Activated gamma-delta T cell treated with anti-CD3 and anti-CD28 coated beads, Interleukin-2, amount 50 U/mL, for 16 hours (primary cell): Measurements from ENCODE around the gene NHLRC4.
A peak's percentile ranks its signal among the peaks of the same experiment; 100 is the strongest.

Source experiments
- DNase-seq: peaks from one replicate; pipeline ENCODE4 v3.0.0-alpha.2; 2020; ENCODE audit warnings: low read depth

The NHLRC4 gene

GRCh38 chr16:565419-566330 is 1.1 kb upstream of the NHLRC4 start:
- DNase-seq = no peak

DNA sequence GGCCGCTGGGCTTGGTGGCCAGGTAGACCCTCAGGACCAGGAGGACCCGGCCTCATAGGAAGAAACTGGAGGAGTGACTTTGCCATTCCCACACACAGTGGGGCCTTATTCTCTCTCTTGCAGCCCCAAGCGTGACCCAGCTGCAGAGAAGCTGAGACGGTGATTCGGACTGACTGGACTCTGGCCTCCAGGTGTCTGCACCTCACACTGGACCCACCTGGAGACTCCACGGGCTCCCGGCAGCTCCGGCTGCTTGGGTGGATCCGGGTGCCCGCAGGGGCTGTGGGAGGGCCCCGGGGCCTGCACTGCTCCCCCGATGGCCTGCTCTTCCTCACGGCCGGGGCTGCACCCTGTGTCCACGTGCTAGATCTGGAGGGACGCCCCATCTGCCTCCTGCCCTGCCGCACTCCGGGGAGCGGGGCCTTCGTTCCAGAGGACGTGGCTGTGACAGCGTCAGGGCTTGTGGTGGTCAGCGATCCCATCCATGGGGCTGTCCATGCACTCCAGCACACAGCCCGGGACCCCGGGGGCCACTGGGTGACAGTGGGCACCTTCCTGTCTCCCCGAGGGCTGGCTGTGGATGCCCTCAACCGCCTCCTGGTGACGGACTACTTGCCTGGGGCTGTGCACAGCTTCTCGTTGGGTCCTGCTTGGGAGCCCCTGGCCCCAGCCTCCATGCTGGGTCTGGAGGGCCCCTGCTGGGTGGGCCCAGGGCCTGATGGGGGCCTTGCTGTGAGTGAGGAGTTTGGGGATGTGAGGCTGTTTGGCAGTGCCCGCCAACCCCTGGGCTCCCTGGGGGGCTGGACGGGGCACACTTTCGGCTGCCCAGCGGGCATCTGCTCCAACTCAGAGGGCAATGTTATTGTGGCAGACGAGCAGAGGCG is 810 bp downstream of the NHLRC4 start:
- DNase-seq = no peak

DNA sequence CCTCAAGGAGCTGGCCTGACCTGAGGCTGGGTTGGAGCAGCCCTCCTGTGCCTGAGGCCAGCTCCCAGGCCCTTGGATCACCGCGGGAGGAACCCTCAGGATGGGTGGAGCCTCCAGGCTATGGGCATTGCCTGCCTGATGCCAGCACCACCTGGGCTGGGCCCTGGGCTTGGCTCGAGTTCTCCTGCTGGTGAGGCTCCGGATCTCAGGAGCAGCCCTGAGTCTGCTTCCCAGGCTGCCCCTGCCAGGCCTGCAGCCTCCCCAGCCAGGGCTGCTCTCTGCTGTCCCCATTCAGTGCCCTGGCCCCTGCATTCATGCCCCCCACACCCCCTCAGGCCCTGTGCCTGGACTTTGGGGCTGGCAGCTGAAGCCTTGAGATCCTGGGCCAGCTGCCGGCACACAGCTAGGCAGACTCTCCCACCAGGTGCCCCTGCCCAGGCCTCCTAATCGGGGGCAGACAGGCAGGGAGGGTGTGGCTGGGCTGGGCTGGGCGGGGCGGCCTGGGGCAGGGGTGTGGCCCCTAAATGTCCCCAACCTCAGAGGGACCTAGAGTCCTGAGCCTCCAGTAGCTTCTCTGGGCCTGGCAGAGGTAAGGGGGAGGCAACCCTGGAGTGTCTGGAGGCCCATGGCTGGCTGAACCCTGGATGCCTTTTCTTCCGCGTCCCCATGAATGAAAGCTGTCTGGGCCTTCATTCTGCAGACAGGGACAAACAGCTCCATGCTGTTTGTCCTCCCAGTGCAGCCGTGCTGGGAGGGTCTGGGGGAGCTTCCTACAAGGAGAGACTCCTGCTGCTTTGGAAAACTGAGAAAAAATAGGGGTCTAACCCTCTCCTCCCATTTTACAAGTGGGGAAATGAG is 1.8 kb downstream of the NHLRC4 start:
- DNase-seq = no peak

DNA sequence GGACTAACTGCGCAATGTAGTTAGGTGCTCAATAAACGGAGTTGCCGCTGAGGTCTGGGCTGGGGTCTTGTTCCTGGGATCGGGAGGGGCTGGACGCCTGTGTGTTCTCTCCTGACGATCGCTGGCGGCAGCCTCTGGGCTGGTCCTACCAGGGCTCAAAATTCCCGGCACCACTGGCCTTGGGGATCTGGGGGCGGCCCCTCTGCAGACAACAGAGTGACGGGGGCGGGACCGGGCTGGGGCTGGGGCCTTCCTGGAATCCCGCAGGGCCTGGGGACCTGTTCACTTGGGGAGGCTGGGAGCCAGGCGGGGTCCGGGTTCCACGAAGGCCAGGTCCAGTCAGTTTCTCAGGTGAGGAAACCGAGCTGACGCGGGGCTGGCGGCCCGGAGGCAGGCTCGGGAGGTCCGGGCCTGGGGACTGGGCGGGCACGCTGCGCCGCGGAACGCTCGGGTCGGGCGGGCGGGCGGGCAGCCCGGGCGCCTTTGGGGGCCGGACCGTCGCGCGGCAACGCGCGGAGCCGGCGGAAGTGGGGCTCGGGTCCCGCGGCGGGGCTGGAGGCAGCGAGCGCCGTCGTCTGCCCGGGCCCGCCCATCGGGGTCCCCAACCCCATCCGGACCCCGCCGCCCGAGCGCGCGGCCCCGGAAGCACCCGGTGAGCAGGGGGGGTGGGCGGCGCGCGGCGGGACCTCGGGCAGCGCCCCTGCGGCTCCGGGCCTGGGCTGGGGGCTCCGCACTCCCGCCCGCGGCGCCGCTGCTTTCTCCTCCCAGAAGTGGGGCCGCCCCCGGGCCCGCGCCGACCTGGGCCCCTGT is 2.8 kb downstream of the NHLRC4 start, which contains the start of gene PIGQ:
PIGQ (plus strand) TSS at position 524 of the 810 bp plus-strand sequence. CDS start 4,107 bp downstream, outside the sequence.
- DNase-seq = peak; percentile 39

GRCh38 chr16:572865-573650 is 6.3 kb downstream of the NHLRC4 start:
- DNase-seq = no peak

GRCh38 chr16:574021-574760 is 7.4 kb downstream of the NHLRC4 start:
- DNase-seq = no peak

- no peak for DNase-seq
Observed at GRCh38 chr16:575354-576196, 8.8 kb downstream of the NHLRC4 start.

GRCh38 chr16:576197-576822 is 9.5 kb downstream of the NHLRC4 start:
- DNase-seq = no peak

- DNase-seq = no peak
Observed at GRCh38 chr16:576823-577201, 10.0 kb downstream of the NHLRC4 start.

DNA sequence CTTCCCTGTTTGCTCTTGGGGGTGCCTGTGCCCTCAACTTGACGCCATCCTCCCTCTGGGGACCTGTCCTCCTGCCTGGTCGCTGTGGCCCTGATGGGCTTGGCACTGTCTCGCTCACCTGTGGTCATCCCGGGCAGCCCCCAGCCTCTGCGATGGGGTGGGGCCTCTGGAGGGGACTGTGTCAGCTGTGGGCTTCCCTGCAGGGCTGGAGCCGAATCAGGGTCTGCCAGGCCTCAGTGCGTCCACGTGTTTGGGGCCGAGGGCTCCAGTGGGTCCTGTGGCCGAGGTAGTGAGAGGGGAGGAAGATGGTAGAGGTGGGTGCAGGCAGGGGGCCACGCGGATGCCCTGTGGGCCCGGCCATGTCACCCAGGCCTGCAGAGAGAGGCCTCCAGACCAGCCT is 11.0 kb downstream of the NHLRC4 start:
- no peak for DNase-seq

DNA sequence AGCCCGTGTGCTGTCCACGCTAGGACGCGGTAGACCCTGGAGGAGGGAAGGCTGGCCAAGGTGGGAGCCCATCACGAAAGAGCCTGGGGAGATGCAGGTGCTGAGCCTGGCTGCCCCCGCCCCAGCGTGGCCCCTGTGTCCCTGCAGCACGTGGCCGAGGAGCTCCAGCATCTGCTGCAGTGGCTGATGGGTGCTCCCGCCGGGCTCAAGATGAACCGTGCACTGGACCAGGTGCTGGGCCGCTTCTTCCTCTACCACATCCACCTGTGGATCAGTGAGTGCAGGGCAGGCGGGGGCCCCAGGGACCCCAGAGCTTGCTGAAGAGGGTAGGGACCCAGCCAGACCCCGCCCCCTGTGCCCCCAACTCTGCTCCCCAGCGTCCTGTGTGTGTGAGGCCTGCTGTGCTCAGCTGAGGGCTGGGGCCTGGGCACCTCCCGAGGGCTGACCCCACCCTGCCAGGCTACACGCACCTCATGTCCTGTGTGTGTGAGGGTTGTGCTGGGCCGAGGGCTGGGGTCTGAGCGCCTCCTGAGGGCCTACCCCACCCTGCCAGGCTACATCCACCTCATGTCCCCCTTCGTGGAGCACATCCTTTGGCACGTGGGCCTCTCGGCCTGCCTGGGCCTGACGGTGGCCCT is 11.5 kb downstream of the NHLRC4 start:
- DNase-seq = no peak

- DNase-seq = no peak
Observed at GRCh38 chr16:578870-579405, 12.1 kb downstream of the NHLRC4 start.

GRCh38 chr16:580141-580945 is 13.5 kb downstream of the NHLRC4 start:
- DNase-seq = no peak

DNA sequence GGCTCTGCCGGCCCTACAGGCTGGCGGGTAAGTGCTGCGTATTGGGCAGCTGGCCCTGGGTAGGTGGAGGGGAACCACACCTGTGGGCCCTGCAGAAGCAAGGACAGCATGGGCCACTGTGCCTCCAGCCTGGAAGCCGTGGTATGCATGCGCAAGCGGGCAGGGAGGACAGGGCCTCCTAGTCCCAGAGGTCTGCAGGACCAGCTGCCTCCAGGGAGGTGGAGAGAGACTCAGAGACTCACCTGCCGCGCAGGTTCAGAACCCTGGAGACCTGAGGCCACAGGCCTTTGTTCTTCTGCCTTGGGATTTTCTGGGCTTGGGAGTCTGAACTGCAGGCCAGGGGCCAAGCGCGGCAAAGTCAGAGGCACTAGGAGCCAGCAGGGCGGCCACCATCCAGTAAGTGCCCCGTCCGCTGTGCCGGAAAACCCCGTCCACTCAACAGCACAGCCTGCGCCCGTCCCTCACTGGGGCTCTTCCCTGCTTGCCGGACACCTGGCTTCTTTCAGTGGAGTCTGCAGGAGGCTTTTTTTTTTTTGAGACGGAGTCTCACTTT is 14.2 kb downstream of the NHLRC4 start:
- DNase-seq = no peak

DNA sequence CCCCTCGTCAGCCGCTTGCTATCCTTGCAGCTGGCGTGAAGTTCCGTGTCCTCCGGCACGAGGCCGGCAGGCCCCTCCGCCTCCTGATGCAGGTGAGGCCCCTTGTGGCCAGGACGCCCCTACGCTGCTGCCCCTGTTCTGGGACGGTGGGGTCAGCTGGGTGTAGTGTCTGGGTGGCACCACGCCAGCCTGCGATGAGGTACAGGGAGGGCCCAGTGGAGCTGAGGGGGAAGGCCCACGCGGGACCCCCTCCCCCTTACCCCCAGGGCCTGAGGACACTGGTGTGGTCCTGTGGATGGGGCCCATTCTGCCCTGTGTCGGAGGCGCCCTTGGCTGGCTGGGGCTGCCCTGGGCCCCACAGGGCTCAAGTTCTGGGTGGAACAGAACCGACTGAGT is 15.4 kb downstream of the NHLRC4 start:
- DNase-seq = no peak
